DND-41 (cell line): ENCODE measurements around the gene TSSK2.

ENCODE experiments used
- ATAC-seq: fragments of 200-7000 bp; cut with Tn5 transposase; 3 replicates; pipeline ENCODE4 v1.9.1; 2021; ENCODE audit warnings: low read depth; ENCODE audit not compliant: insufficient read depth
- DNase-seq: peaks from one replicate; pipeline ENCODE4 v3.0.0-alpha.2; 2020
- H2AFZ ChIP-seq: 2 replicates; pipeline ENCODE4 v1.6.0; 2012; ENCODE audit warnings: low read depth, low read length
- H3K27ac ChIP-seq: 2 replicates; pipeline ENCODE4 v1.5.1; 2012; ENCODE audit warnings: low read length, inconsistent platforms
- H3K27me3 ChIP-seq: fragments of 200-600 bp; sonication (generic); 2 replicates; pipeline ENCODE4 v1.6.0; 2012; ENCODE audit warnings: low read length, mild to moderate bottlenecking, inconsistent platforms; ENCODE audit not compliant: insufficient read depth, poor library complexity
- H3K36me3 ChIP-seq: 2 replicates; pipeline ENCODE4 v1.5.1; 2012; ENCODE audit warnings: low read length, inconsistent platforms; ENCODE audit not compliant: insufficient read depth
- H3K4me1 ChIP-seq: 2 replicates; pipeline ENCODE4 v1.5.1; 2012; ENCODE audit warnings: mild to moderate bottlenecking, low read length; ENCODE audit not compliant: insufficient read depth
- H3K4me2 ChIP-seq: 2 replicates; pipeline ENCODE4 v1.6.0; 2012; ENCODE audit warnings: mild to moderate bottlenecking, moderate library complexity, low read length, inconsistent platforms; ENCODE audit not compliant: insufficient read depth
- H3K4me3 ChIP-seq, 2 experiments: fragments of 200-600 bp in 1 of 2; shearing (Covaris generic) in 1 of 2; 2 replicates each; pipeline ENCODE4 v1.5.1; 2012 to 2016; ENCODE audit warnings: inconsistent platforms in 2 of 2, low read length in 2 of 2, mild to moderate bottlenecking in 2 of 2, low read depth in 1 of 2, moderate library complexity in 1 of 2
- H3K79me2 ChIP-seq: 2 replicates; pipeline ENCODE4 v1.6.0; 2012; ENCODE audit warnings: low read length, inconsistent platforms; ENCODE audit not compliant: insufficient read depth
- H3K9ac ChIP-seq: 2 replicates; pipeline ENCODE4 v1.6.0; 2012; ENCODE audit warnings: low read depth, mild to moderate bottlenecking, inconsistent platforms, low read length, moderate library complexity
- H3K9me3 ChIP-seq: 2 replicates; pipeline ENCODE4 v1.5.1; 2012; ENCODE audit warnings: low read length, moderate library complexity, mild to moderate bottlenecking, inconsistent platforms; ENCODE audit not compliant: insufficient read depth, severe bottlenecking
- H4K20me1 ChIP-seq: 2 replicates; pipeline ENCODE4 v1.6.0; 2012; ENCODE audit warnings: low read length; ENCODE audit not compliant: insufficient read depth
- EZH2 ChIP-seq: IDR thresholded peaks from 3 replicates; pipeline ENCODE4 v1.6.1; 2012; ENCODE audit warnings: borderline replicate concordance, low read depth, mild to moderate bottlenecking, moderate library complexity, low read length, inconsistent platforms; ENCODE audit not compliant: severe bottlenecking
- TF ChIP-seq, protein P1 (sequence below): IDR thresholded peaks from 2 replicates; pipeline ENCODE4 v1.5.1; 2012; ENCODE audit warnings: borderline replicate concordance, low read length, moderate library complexity, mild to moderate bottlenecking; ENCODE audit not compliant: poor library complexity, severe bottlenecking; ENCODE audit errors: extremely low read depth

Gene TSSK2

GRCh38 chr22:19180740-19181410 is 49.8 kb downstream of the TSSK2 start:
- H3K9me3 ChIP-seq = no peaks in the 10 kb centered on the region
- no peak overlapping the region for H3K27ac ChIP-seq
- no peak overlapping the region for H3K4me3 ChIP-seq
- TF ChIP-seq, protein P1, sequence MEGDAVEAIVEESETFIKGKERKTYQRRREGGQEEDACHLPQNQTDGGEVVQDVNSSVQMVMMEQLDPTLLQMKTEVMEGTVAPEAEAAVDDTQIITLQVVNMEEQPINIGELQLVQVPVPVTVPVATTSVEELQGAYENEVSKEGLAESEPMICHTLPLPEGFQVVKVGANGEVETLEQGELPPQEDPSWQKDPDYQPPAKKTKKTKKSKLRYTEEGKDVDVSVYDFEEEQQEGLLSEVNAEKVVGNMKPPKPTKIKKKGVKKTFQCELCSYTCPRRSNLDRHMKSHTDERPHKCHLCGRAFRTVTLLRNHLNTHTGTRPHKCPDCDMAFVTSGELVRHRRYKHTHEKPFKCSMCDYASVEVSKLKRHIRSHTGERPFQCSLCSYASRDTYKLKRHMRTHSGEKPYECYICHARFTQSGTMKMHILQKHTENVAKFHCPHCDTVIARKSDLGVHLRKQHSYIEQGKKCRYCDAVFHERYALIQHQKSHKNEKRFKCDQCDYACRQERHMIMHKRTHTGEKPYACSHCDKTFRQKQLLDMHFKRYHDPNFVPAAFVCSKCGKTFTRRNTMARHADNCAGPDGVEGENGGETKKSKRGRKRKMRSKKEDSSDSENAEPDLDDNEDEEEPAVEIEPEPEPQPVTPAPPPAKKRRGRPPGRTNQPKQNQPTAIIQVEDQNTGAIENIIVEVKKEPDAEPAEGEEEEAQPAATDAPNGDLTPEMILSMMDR = no peak
- TF ChIP-seq EZH2 = no peak
- H3K79me2 ChIP-seq = peaks cover 25% of the 10 kb centered on the region
- no peaks in the 10 kb centered on the region for H3K27me3 ChIP-seq
- peaks cover 29% of the 10 kb centered on the region for H4K20me1 ChIP-seq
- peaks cover 33% of the 10 kb centered on the region for H3K4me1 ChIP-seq
- H3K36me3 ChIP-seq = peaks cover 12% of the 10 kb centered on the region
- ATAC-seq (no peak), DNase-seq (no peak)
- no peak overlapping the region for H2AFZ ChIP-seq
- H3K4me2 ChIP-seq = no peak overlapping the region
- no peak overlapping the region for H3K9ac ChIP-seq

- Histone ChIP-seq H3K36me3 (peaks cover 3% of the 10 kb centered on the region), H3K79me2 (peaks cover 15% of the 10 kb centered on the region), H3K27ac (no peak overlapping the region), H2AFZ (no peak overlapping the region), H4K20me1 (peaks cover 20% of the 10 kb centered on the region), H3K9me3 (no peaks in the 10 kb centered on the region), H3K9ac (no peak overlapping the region), H3K4me1 (peaks cover 22% of the 10 kb centered on the region), H3K4me3 (no peak overlapping the region), H3K27me3 (no peaks in the 10 kb centered on the region), H3K4me2 (no peak overlapping the region)
- no peak for TF ChIP-seq EZH2
- TF ChIP-seq, protein P1 = no peak
- no peak for DNase-seq
- ATAC-seq = no peak
Measured at GRCh38 chr22:19181786-19182471, 50.8 kb downstream of the TSSK2 start.
